Neuronal stem cell (in vitro differentiated cells): ENCODE measurements around the gene THEMIS.
A peak's percentile ranks its signal among the peaks of the same experiment; 100 is the strongest.
"Not testable (repeated sequence)": the region's sequence is repeated elsewhere in the genome, so short reads cannot be mapped to it uniquely, and the experiment has no call there.

Experiments used
- DNase-seq: peaks from one replicate; pipeline ENCODE4 v3.0.0-alpha.2; 2013; ENCODE audit warnings: low spot score
- H2AFZ ChIP-seq: one replicate; pipeline ENCODE4 v1.6.1; 2013; ENCODE audit warnings: mild to moderate bottlenecking, low read length, inconsistent platforms
- H2AK5ac ChIP-seq: 2 replicates; pipeline ENCODE4 v1.6.1; 2013; ENCODE audit warnings: low read depth, mild to moderate bottlenecking, inconsistent platforms, low read length, moderate library complexity, mixed read lengths
- H2BK120ac ChIP-seq: 2 replicates; pipeline ENCODE4 v1.6.1; 2013; ENCODE audit warnings: low read depth, mild to moderate bottlenecking, inconsistent platforms, low read length, moderate library complexity, mixed read lengths
- H2BK12ac ChIP-seq: one replicate; pipeline ENCODE4 v1.6.1; 2013; ENCODE audit warnings: low read length, inconsistent platforms
- H2BK15ac ChIP-seq: 2 replicates; pipeline ENCODE4 v1.6.1; 2013; ENCODE audit warnings: mild to moderate bottlenecking, low read length, inconsistent platforms, mixed read lengths
- H2BK5ac ChIP-seq: one replicate; pipeline ENCODE4 v1.6.1; 2013; ENCODE audit warnings: inconsistent platforms, mild to moderate bottlenecking, low read length, moderate library complexity
- H3K14ac ChIP-seq: one replicate; pipeline ENCODE4 v1.6.1; 2013; ENCODE audit warnings: low read length, inconsistent platforms
- H3K18ac ChIP-seq: 2 replicates; pipeline ENCODE4 v1.6.1; 2013; ENCODE audit warnings: low read length, inconsistent platforms
- H3K23ac ChIP-seq: 2 replicates; pipeline ENCODE4 v1.6.1; 2013; ENCODE audit warnings: low read depth, mild to moderate bottlenecking, mixed read lengths, low read length, inconsistent platforms; ENCODE audit not compliant: poor library complexity
- H3K27ac ChIP-seq: replicated peaks from 3 replicates; pipeline ENCODE4 v1.5.1; 2013; ENCODE audit warnings: low read length, inconsistent platforms
- H3K27me3 ChIP-seq, 3 experiments: 2 replicates each; pipeline ENCODE4 v1.6.1; 2013; ENCODE audit warnings: low read length in 3 of 3, mild to moderate bottlenecking in 2 of 3, inconsistent platforms in 1 of 3, low read depth in 1 of 3, mixed read lengths in 1 of 3, moderate library complexity in 1 of 3; ENCODE audit not compliant: control insufficient read depth in 3 of 3, insufficient read depth in 3 of 3
- H3K36me3 ChIP-seq, 2 donors: replicated peaks in 1 of 2; 2 replicates each; pipeline ENCODE4 v1.6.1; 2013; ENCODE audit warnings: low read length in 2 of 2; ENCODE audit not compliant: control insufficient read depth in 2 of 2, insufficient read depth in 2 of 2
- H3K4ac ChIP-seq: 2 replicates; pipeline ENCODE4 v1.6.1; 2013; ENCODE audit warnings: inconsistent platforms, mild to moderate bottlenecking, low read length, moderate library complexity
- H3K4me1 ChIP-seq, 2 donors: 1 replicate in 1 of 2; 2 replicates in 1 of 2; pipeline ENCODE4 v1.6.1; 2013; ENCODE audit warnings: low read length in 2 of 2, low read depth in 1 of 2; ENCODE audit not compliant: control insufficient read depth in 2 of 2, insufficient read depth in 1 of 2
- H3K4me2 ChIP-seq: one replicate; pipeline ENCODE4 v1.6.1; 2013; ENCODE audit warnings: mild to moderate bottlenecking, low read length, inconsistent platforms; ENCODE audit not compliant: insufficient read depth, poor library complexity, severe bottlenecking
- H3K4me3 ChIP-seq, 2 donors: 2 replicates each; pipeline ENCODE4 v1.5.1; 2013; ENCODE audit warnings: low read length in 2 of 2, mild to moderate bottlenecking in 2 of 2, inconsistent platforms in 1 of 2, moderate library complexity in 1 of 2
- H3K79me1 ChIP-seq: one replicate; pipeline ENCODE4 v1.6.1; 2013; ENCODE audit warnings: low read depth, mild to moderate bottlenecking, inconsistent platforms, low read length, moderate library complexity
- H3K9ac ChIP-seq: one replicate; pipeline ENCODE4 v1.6.1; 2013; ENCODE audit warnings: mild to moderate bottlenecking, low read depth, low read length, inconsistent platforms; ENCODE audit not compliant: poor library complexity
- H3K9me3 ChIP-seq, 2 donors: replicated peaks in 1 of 2; 2 replicates each; pipeline versions ENCODE3 to v1.6.1; 2013; ENCODE audit warnings: low read length in 2 of 2, mild to moderate bottlenecking in 2 of 2, inconsistent platforms in 1 of 2, low read depth in 1 of 2, mixed read lengths in 1 of 2, moderate library complexity in 1 of 2; ENCODE audit not compliant: control insufficient read depth in 2 of 2, insufficient read depth in 1 of 2
- H4K8ac ChIP-seq: one replicate; pipeline ENCODE4 v1.6.1; 2013; ENCODE audit warnings: low read depth, mild to moderate bottlenecking, inconsistent platforms, low read length, moderate library complexity
- H4K91ac ChIP-seq: one replicate; pipeline ENCODE4 v1.6.1; 2013; ENCODE audit warnings: low read length, low read depth, mild to moderate bottlenecking, inconsistent platforms; ENCODE audit not compliant: poor library complexity
- WGBS, 2 donors: extraction: QIAGEN DNeasy Blood & Tissue Kit; methylation state at CpG; one replicate each; pipeline ENCODE4 v1.1.7; 2013; ENCODE audit warnings: missing lambda C conversion rate in 2 of 2, mixed read lengths in 1 of 2; ENCODE audit not compliant: insufficient read length in 2 of 2, insufficient replicate concordance in 1 of 2; ENCODE audit errors: extremely low coverage in 2 of 2; 5-methylcytosine and 5-hydroxymethylcytosine counted together

Gene THEMIS

GRCh38 chr6:127881949-127882348 lies 18.9 kb downstream of the THEMIS start:
- not testable (repeated sequence) for H3K14ac ChIP-seq, H2BK5ac ChIP-seq, H3K9me3 ChIP-seq, H2BK120ac ChIP-seq, H3K18ac ChIP-seq, H4K8ac ChIP-seq, H3K23ac ChIP-seq, H3K27me3 ChIP-seq, H3K36me3 ChIP-seq, H2BK12ac ChIP-seq, H3K79me1 ChIP-seq, H3K27ac ChIP-seq, H4K91ac ChIP-seq, DNase-seq, H3K4me2 ChIP-seq, H3K4me3 ChIP-seq, H2AFZ ChIP-seq, H3K4ac ChIP-seq, H2BK15ac ChIP-seq, H3K9ac ChIP-seq, H3K4me1 ChIP-seq, H2AK5ac ChIP-seq

- H3K79me1 ChIP-seq, result no peaks in the 10 kb centered on the region
- no peak overlapping the region for H3K4me2 ChIP-seq
- no peak overlapping the region for H2BK120ac ChIP-seq
- no peaks in the 10 kb centered on the region for H3K9me3 ChIP-seq
- no peaks in the 10 kb centered on the region for H3K4me1 ChIP-seq
- no peak overlapping the region for H2BK12ac ChIP-seq
- H4K8ac ChIP-seq, result no peak overlapping the region
- no peak overlapping the region for H4K91ac ChIP-seq
- H3K23ac ChIP-seq, result no peak overlapping the region
- H3K4me3 ChIP-seq, result no peak overlapping the region
- no peak for DNase-seq
- no peak overlapping the region for H3K27ac ChIP-seq
- no peak overlapping the region for H2AK5ac ChIP-seq
- no peaks in the 10 kb centered on the region for H3K36me3 ChIP-seq
- no peak overlapping the region for H2BK5ac ChIP-seq
- no peak overlapping the region for H3K14ac ChIP-seq
- H3K27me3 ChIP-seq, result no peaks in the 10 kb centered on the region
- H3K18ac ChIP-seq, result no peak overlapping the region
- no peak overlapping the region for H3K4ac ChIP-seq
- no peak overlapping the region for H2AFZ ChIP-seq
- H3K9ac ChIP-seq, result no peak overlapping the region
- H2BK15ac ChIP-seq, result no peak overlapping the region
Measured at GRCh38 chr6:127880429-127880828, 20.4 kb downstream of the THEMIS start.

DNA sequence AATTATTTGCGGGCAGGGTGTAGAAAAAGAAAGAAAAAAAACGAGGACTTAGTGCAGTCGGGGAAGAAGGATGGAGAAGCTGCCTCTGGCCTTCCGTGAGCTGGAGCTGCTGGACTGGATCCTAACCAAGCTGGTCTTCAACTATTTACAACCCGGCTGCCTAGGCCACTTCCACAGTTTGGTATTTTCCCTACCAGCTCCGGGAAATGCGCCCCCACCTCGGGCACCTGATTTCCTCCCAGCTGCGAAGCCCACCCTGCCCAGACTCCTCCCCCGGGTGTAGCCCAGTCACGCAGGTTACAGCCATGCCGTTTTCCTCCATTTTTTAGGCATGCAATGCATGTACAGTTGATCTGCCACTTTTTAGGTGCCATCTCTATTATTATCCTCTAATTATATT lies 21.2 kb downstream of the THEMIS start:
- Histone ChIP-seq H3K27ac (no peak overlapping the region), H2BK120ac (no peak overlapping the region), H3K4ac (no peak overlapping the region), H3K36me3 (no peaks in the 10 kb centered on the region), H2BK12ac (no peak overlapping the region), H2AK5ac (no peak overlapping the region), H3K4me2 (peak overlapping the region; percentile 19), H3K4me1 (no peaks in the 10 kb centered on the region), H2BK15ac (no peak overlapping the region), H4K91ac (no peak overlapping the region), H4K8ac (no peak overlapping the region), H3K18ac (no peak overlapping the region), H3K9me3 (no peaks in the 10 kb centered on the region), H3K23ac (no peak overlapping the region), H3K79me1 (no peaks in the 10 kb centered on the region), H2AFZ (no peak overlapping the region), H3K9ac (no peak overlapping the region), H2BK5ac (no peak overlapping the region), H3K27me3 (no peaks in the 10 kb centered on the region), H3K4me3 (no peak overlapping the region), H3K14ac (no peak overlapping the region)
- WGBS, 2 donors, result no CpG with 5 or more reads among the region's 12 CpGs
- peak; percentile 27 for DNase-seq

DNA sequence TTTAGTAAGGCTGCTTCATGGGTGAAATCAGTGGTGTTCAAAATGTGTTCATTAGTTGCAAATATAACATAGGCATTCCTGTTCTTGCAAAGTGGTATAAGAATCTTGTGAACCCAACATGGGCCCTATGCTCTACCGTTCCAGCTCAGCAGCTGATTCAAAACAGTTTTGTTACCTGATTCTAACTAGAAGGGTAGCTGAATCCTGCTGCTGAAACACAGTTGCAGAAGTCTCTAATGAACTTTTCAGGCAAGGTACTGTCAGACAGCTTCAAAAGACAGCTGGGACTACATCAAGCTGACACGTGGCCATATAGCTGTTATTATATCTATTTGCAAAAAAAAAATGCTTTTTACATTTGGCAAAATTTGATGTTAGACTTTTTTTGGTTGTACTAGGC lies 22.7 kb downstream of the THEMIS start:
- Histone ChIP-seq H3K79me1 (no peaks in the 10 kb centered on the region), H2BK120ac (no peak overlapping the region), H2BK15ac (no peak overlapping the region), H3K36me3 (no peaks in the 10 kb centered on the region), H3K9ac (no peak overlapping the region), H3K9me3 (no peaks in the 10 kb centered on the region), H4K8ac (no peak overlapping the region), H3K4ac (no peak overlapping the region), H3K23ac (no peak overlapping the region), H2BK5ac (no peak overlapping the region), H3K27me3 (no peaks in the 10 kb centered on the region), H3K4me1 (no peaks in the 10 kb centered on the region), H3K4me3 (no peak overlapping the region), H3K4me2 (no peak overlapping the region), H4K91ac (no peak overlapping the region), H3K14ac (no peak overlapping the region), H2AFZ (no peak overlapping the region), H3K27ac (no peak overlapping the region), H2BK12ac (no peak overlapping the region), H3K18ac (no peak overlapping the region), H2AK5ac (no peak overlapping the region)
- DNase-seq, result no peak
- no CpG with 5 or more reads among the region's 2 CpGs for WGBS, 2 donors
